NK-92 treated with Interleukin-12 subunit alpha and Interleukin-12 subunit beta, amount 100 ng/mL, for 24 hours (cell line): ENCODE results near the gene CIAO2B.
"Not testable (repeated sequence)": the region's sequence is repeated elsewhere in the genome, so short reads cannot be mapped to it uniquely, and the experiment has no call there.

Experiments
- DNase-seq: peaks from one replicate; lab custom pipeline; 2025; lab: John Stamatoyannopoulos, UW

The CIAO2B gene

DNA sequence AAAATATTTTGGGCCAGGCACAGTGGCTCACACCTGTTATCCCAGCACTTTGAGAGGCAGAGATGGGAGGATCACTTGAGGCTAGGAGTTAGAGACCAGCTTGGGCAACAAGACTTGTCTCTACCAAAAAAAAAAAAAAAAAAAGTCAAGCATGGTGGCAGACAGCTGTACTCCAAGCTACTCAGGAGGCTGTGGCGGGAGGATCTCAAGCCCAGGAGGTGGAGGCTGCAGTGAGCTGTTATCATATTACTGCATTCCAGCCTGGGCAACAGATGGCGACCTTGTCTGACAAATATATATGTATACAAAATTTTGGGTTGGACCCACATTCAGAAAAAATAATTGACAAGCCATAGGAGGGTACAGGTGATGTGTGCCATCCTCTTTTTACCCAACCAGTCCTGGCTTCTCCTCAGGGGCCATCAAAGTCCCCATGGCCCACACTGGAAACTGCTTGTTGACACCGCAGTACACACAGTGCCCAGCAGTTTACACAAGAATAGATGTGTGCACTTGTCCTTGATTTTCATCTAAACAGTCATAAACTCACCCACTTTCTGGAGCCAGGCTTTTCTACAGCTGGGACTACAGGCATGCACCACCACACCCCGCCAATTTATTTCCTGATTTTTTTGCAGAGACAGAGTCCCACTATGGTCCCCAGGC is 2.8 kb upstream of the CIAO2B start:
- DNase-seq, result no peak

DNA sequence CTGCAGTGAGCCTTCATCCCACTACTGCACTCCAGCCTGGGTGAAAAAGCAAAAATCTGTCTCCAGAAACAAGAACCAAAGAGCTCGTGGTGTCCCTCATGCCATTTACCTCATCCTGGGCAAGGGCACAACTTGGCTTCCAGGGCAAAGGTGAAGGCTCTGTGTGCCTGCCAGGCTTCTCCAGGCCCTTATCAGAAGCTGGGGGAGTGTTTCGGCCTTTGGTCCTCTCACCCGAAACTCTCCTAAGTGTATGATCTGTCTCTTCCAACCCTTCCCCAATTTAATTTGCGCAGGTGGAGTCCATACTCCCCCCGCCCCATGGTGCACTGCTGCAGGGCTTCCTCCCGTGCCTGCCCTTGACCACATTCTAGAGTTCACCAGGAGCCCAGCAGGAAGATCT is 2.3 kb upstream of the CIAO2B start:
- no peak for DNase-seq

DNA sequence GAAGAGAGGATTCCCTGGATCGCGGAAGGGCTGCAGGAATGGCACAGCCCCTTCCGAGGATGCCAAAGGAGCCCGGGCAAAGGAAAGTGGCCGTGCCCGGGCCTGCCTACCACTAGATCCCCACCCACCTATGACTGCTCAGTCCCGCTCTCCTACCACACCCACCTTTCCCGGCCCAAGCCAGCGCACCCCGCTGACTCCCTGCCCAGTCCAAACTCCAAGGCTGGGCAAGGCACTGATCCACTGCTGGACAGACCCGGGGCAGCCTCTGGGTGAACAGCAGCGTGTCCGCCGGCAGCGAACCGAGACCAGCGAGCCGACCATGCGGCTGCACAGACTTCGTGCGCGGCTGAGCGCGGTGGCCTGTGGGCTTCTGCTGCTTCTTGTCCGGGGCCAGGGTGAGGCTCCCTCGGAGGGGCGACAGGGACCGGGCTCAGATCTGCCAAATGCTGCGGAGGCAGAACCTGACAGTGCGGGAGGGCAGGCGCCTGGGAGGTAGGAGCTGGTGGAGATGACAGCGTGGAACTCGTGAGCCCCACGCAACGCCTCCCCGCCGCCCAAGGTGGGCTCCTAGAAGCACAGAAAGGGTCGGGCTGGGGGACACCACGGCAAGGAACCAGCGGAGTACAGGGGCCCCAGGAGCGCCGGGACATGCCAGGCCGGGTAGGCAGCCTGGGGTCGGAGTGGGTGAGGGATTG is 1.3 kb upstream of the CIAO2B start, which contains the start of gene CES2:
TSS of gene CES2 (plus strand) at position 203 of the 698 bp plus-strand sequence. CDS start at position 323, 120 bp downstream.
- DNase-seq, result no peak

DNA sequence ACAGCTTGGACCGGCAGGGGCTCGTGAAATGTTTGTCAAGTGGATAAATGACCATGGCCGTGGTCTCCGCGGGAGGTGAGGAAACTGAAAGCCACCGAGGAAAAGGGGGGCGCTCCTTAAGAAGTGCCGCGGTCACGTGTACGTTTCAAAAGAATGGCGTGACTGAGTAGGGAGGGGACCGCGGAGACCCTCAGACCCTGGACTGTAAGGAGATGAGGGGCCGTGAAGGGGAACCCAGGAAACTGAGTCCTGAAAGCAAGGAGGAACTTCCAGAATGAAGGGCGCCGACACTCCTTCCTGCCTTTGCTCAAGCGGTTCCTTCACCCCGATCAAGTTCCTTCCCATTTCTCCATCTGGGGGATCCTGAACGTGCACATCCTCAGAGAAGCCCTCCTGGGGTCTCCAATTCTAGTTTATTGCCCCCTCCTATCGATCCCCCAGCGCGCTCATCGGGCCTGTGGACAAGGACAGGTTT is 674 bp upstream of the CIAO2B start:
- DNase-seq, result not testable (repeated sequence)

DNA sequence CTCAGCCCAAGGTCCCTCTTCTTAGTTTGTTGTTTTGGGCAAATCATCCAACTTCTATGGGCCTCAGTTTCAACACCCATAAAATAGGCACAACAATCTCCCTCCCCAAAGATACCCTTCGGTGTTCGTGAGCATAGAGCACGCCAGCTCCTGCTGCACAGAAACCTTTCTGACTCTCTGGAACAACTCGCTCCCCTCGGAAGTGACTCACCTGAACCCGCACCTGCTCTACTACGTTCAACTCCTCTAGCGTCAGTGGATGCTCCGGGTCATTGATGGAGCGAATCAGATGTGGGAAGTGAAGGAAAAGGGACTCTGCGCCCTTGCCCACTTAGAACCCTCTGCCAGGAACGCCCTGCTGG is 445 bp downstream of the CIAO2B start:
- no peak for DNase-seq

DNA sequence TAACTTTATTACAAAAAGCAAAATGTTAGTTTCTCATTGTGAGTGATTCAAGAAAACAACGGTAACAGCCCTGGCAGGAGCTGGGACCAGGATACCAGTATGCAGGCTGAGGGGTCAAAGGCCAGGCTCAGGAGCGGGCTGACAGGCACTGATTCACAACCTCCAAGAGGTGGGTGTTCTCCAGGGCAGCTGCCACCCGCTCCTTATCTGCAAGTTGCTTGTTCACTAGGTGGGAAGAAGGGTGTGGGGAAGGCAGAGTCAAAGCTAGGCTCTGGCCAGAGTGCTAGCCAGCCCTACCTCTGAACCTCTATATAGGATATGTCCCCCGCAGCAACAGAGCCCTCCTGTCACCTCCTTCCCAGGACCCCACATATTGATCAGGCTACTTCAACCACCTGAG is 2.1 kb downstream of the CIAO2B start:
- DNase-seq, result no peak

DNA sequence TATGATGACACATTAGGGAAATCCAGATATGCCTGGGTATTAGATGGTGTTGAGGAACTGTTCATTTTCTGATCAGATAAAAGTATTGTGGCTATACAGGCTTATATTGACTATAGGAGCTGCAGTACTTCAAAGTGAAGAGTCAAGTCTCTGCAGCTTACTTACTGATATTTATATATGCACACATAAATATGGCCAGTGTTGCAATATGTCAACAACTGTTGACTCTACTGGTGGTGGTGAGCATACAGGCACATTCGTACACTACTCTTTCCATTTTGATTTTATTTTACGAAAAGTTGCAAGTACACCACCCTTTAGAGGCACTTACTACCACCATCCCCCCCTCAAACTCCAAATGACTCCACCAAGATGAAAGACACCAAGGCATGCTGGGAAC is 2.5 kb downstream of the CIAO2B start:
- DNase-seq, result no peak

DNA sequence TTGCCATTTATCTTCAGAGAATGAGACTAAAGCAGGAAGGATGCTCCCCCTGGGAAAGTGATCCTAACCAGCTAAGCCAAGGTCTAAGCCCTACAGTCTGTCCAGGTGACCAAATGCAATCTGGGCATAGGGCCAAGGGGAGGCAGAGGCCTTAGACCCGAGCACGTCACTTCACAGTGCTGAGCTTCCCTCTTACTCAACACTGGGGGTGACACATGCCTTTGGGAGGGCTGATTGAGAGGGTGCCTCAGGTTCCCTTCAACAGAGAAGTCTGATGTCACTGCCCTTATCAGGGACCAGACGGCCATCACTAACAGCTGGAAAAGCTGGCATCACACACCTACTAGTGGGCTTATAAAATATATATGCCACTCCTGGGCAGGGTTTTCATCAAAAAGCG is 4.0 kb downstream of the CIAO2B start:
- DNase-seq, result no peak

DNA sequence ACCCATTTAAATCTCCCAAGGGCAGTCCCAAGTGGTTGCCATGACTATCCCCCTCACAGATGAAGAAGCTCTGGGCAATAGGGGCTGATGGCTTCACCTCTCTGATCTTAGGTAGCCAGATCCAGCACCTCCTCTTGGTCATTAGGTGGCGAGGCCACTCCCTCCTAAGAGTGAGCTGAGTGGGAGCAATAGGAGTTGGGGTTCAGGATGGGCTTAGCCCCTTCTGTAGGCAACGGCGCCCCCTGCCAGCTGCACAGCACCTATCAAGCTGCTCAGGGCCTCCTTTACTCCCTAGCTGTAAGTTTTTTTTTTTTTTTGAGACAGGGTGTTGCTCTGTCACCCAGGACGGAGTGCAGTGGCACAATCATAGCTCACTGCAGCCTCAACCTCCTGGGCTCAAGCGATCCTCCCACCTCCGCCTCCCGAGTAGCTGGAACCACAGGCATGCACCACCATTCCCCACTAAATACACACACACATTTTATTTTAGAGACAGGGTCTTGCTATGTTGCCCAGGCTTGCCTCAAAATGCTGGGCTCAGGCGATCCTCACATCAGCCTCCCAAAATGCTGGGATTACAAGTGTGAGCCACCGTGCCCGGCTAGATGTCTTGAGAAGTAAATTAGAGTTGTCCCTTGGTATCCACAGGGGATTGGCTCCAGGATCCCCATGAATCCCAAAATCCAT is 5.4 kb downstream of the CIAO2B start:
- no peak for DNase-seq

DNA sequence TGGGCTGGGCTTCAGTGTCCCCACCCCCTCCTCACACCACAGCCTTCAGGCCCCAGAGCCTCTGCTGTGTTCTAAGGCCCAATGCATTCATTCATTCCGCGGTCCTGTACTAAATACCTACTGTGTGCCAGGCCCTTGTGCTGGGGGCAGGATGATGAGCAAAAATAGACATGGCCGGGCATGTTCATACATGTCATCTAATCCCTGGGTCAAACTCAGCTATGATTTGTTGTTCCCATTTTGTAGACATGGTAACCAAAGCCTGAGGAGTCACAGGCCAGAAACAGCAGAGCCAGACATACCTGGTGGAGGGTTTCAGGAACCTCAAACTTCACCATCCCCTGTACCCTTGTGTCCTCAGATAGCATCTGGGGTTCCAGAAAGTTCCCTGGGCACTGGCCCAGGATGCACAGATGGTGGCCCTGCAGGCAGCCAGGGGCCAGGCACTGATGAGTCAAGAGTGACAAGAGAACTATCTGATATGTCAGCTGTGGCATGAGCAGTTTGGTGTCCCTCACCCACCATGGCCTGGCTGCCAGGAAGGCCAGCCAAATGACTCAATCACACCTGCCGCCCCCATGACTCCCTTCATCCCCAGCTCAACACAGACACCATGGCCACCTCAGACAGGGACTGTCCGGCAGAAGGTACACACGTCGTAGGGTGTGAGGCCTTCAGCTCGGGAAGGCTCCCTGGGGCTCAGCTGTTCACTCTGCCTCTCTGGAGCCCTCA is 6.1 kb downstream of the CIAO2B start:
- no peak for DNase-seq

DNA sequence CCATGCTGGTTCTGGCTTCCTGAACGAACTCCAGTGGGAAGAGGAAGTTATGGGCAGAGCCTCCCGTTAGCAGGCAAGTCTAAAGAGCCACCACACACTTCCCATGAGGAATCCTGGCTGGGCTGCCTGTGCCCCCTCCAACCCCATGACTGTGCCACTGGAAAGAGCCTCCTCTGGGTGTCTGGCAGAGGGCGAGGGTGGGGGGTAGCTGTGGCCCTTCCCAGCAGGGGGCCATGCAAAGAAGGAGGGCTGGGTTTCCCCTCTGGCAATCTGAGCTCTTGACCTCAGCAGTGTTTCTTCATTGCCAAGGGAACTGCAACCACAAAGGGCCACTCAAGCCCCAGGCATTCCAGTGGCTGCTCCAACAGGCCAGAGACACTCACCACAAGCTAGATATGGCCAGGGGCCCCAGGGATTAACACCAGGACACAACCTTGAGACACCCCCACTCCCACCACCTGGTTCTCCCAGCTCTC is 7.2 kb downstream of the CIAO2B start:
- DNase-seq, result no peak

DNA sequence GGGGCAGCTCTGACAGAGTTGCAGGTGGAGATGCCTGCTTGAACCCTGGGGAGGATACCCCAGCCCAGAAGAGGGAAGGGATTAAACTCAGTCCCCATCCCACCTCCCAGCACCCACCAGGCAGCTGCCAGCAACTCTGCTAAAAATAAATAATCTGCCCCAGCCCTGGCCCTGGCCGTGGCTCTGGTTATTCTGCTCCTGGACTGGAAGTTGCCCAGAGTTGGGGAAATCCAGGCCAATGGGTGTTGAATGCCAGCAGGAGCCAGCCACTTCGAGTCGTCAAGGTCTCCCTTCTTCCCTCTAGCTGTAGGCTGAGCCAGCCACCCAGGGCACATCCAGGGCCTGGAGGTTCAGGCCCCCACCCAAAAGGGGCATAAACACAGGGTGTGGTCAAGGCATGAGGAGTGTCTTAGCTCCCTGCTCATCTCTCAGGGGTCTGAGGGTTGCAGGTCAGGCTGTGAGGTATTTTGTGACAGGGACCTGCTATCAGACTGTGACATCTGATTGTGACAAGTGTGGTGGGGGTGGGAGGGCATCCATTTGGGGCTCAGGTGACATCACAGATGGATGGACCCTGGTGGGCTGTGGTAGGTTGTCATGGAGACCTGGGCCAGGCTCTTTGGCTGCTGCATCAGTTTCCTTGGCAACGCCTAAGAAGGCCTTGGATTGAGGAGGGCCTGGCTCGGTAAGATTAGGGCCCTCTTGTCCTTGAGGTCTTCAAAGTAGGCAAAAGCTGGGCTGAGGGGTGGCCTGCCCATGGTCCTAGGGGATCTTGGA is 7.8 kb downstream of the CIAO2B start:
- DNase-seq, result no peak

DNA sequence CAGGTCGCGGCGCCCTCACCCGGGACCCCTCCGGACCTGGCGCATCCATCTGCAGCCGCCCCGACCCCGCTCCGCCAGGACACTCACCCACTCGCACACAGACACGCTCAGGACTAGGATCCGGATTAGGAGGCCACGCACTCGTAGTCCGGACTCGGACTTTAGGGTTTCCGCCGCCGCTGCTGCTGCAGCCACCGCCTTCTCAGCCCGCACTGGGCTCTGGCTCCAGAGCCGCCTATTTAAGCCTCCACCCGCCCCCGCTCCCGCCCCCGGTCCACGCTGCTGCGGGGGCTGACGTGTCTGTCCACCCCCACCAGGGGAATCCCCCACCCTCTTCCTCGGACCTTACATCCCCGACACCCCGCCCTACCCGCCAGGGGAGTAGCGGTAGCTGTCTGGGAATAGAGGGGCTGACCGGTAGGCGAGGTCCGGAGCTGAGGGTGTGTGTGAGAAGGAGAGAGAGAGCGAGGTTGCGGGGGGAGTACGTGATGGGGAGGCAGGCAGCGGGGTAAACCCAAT is 8.8 kb downstream of the CIAO2B start, which contains the start of gene RRAD:
TSS of gene RRAD (minus strand) at position 214 of the 519 bp plus-strand sequence. CDS start 356 bp downstream, outside the sequence.
- DNase-seq, result no peak

DNA sequence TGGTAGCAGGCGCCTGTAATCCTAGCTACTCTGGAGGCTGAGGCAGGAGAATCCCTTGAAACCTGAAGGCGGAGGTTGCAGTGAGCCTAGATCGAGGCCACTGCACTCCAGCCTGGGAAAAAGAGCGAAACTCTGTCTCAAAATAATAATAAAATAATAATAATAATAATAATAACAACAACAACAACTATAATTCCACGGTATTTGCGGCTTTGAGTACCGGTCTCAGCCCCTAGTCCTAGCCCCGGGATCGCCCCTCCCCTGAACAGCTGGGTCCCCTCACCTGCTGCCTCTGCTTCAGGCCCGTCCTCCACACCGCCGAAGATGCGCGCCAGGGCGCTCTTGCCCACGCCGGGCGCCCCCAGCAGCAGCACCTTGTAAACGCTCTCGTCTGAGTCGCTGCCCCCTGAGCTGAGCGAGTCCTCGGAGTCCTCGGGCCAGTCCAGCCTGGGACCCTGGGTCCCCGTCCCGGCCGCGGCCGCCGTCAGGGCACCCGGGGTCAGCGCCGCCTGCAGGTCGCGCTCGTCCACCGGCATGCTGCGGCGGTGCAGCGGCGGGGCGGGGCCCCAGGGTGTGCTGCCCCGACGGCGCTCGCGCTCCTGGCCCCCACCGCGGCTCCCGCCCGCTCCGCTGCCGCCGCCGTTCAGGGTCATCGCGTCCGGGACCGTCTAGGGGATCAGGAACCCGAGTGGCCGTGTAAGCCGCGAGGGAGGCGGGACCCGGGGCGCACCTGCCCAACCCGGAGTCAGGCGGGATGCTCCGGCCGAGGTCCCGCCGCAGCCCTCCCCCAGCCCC is 9.5 kb downstream of the CIAO2B start:
- DNase-seq, result no peak

DNA sequence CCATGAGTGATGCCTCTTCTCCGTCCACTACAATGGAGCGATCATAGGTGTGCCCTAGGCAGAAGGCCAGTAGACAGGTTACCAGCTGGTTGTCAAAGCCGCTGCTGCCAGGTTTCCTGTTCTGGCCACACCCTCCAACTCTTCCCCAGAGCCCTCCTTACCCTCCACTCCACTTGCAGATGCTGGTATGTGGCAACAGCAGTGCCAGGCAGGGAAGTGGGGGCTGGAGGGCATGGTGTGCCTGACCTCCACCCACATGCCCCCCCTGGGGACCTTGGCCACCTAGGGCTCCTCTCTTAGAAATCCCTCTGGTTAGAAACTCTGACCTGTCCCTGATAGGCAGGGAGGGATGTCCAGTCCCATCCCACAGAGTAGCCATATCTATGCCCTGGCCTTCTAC is 10.3 kb downstream of the CIAO2B start:
- no peak for DNase-seq

DNA sequence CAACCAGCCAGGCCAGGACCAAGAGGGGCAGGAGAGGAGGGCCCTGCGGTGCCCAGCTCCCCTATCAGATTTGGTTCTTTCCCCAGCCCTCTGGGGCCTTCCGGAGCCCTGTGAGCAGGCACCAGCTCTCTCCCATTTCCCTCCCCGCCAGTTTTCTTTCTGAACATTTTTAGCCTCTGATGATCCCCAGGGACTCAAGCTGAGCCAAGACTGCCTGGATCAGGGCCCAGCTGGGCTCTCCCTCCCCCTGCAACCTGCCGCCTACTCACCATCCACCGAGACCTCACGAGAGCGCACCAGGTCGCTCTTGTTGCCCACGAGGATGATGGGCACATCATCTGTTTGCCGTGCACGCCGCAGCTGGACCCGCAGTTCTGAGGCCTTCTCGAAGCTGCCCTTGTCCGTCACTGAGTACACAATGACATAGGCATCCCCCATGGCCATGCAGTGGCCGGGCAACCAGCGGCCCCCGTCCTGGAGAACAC is 10.9 kb downstream of the CIAO2B start:
- DNase-seq, result no peak

DNA sequence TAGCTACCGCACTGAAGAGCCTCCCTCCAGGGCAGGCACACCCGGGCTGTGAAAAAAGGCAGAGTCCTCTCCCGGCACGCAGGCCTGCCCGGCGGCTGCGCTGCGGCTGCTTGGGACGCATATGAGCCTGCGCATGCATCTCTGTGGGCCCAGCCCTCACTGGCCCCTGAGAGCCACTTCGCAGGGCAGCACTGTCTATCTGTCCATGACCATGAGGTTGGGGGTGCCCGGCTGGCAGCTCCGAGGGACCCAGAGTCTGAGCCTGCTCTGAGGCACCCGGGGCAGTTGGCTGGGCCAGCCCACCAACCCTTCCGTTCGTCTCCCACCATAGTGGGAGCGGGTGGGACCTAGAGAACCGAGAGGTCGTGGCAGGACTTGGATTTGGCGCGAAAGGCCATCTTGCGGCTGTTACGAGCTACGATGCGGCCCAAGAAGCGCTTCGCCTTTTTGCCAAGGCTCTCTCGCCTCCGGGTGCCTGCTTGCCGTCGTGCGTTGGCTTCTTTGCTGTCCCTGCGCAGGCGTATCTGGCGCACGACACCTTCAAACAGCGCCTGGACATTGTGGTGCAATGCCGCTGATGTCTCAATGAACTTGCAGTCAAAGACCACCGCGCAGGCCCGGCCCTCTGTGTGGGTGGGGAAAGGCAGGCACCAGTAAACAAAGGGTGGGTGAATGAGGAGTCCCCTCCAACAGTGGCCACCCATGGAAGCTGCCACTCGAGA is 12.3 kb downstream of the CIAO2B start:
- DNase-seq, result no peak

DNA sequence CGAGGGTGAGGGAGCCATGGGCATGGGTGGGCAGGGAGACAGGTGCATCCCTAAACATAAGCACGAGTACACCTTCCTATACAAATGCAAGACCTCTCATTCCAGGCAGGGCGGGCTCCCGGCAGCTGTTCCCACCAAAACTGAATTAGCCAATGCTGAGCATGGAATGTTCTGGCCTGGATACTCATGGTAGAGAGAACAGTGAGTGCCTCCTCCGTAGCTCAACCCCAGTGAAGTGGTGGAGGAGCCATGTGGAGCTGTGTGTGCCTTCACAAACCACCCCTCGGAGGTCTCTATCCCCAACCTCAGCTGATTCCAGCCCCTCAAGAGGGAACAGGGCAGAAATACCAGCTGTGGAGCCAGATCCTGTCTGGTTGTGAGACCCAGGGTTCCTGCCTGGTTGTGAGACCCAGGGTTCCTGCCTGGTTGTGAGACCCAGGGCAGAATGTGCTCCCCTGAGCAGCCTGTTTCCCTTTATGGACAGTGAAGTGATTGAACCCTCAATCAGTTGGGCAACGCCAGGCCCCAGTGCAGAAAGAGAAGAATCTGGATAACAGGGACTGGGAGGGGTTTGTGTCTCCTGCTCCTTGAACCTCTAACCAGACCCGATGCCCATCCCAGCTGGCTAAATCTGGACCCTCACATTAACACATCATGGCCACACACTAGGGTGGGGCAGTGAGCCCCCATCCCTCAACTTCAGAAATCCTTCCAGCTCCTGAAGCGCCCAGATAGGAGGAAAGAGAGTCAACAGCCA is 13.1 kb downstream of the CIAO2B start:
- DNase-seq, result no peak

DNA sequence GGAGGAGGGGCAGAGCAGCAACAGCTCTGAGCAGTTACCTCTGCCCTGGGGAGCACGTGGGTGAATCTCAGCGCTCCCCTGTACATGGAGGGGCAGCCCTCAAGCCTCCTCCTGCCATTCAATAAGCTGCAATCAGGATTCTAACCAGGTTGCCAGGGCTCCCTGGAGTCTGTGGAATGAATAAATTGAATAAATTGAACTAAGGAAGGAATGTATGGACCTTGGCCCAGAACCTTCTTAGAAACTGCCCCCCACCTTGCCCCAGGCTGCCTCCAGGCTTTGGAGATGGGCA is 14.0 kb downstream of the CIAO2B start:
- DNase-seq, result no peak
